ENCODE measurements around the gene DDX31.
A peak's percentile ranks its signal among the peaks of the same experiment; 100 is the strongest.

The DDX31 gene

DNA sequence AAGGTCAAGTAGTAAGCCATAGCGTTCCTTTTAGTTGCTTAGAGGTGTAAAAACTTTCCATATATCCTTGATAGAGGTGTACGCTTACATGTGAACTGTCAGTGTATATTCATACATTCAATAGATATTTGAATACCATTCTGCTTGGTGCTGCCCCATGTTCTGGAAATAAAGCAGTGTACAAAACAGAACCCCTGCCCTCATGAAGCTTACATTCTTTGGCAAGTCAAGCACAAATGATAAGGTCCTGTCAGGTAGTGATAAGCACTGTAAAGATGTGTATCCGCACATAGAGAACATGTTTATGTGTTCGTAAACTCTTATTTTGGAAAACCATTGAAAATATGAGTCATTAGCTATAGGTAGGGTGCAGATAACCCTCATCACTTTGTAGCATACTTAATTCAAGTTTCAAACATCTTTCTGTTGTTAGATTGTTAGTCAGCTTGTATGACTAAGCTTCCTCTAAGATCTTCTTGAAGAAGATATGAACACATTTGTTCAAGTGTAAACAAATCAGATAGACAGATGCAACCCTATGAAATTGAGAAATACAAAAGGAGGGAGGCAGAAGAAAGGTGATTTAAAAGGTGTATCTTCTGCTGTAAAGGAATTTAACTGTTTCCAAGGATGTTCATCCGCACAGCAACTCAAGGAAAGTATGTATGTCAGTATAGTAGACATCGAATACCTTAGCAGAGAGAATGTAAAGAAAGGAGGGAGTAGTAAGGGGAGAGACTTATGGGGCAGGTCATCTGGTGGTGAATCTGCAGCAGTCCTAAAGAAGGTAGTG lies 2.0 kb upstream of the DDX31 start:
- no peak for DNase-seq

DNA sequence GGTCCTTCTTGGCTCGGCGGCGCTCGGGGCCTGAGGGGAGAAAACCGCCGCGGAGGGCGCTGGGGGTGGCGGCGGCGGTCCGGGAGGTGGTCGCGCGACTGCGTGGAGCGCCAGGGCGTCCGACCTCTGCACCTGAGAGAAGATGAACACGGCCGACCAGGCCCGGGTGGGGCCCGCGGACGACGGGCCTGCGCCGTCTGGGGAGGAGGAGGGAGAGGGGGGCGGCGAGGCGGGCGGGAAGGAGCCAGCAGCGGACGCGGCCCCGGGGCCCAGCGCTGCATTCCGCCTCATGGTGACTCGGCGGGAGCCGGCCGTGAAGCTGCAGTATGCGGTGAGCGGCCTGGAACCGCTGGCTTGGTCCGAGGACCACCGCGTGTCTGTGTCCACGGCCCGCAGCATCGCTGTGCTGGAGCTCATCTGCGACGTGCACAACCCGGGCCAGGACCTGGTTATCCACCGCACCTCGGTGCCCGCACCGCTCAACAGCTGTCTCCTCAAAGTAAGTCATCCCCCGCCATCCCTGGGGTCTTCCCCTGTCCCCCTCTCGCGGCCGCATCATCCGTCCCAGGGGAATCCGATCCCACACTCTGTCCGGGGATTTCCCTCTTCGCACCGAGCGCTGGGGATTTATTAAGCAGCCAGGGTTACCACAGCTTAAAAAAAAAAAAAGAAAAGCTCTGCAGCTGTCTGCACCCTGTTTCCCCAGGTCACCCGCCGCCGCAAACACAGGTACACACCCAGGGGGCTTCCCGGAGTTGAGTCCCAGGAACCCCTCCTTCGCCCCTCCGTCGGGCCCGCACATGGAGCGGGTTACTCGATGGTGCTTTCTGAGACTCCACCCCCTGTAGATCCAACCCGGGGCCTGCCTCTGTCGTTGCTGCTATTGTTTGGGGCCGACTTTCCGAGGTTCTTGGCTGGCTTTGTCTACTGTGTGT lies 941 bp upstream of the DDX31 start, which contains the start of gene GTF3C4:
GTF3C4 (plus strand) TSS at position 8 of the 935 bp plus-strand sequence; CDS start at position 143, 135 bp downstream.
- peak; percentile 17 for DNase-seq

DNA sequence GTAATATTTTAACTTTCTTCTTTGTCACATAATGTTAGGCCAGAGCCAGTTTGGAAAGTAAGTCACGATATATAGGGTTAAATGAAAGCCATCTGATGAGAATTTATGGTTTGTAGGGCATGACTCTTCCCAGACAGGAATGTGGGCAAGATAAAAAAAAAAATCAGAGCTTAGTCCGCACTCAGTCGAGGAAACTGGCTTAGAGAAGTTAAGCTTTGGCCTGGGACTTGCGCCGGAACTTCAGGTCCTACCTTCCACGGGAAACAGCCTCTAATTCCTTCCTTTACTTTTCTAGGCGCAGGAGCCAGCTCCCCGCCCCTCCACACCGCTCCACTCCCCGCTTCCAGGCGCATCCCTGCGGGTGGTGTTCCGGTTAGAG lies 475 bp downstream of the DDX31 start:
- no peak for DNase-seq

- no peak for DNase-seq
Observed at GRCh38 chr9:132663851-132664250, 5.9 kb downstream of the DDX31 start.

- DNase-seq: no peak
Observed at GRCh38 chr9:132663117-132663516, 6.7 kb downstream of the DDX31 start.

DNA sequence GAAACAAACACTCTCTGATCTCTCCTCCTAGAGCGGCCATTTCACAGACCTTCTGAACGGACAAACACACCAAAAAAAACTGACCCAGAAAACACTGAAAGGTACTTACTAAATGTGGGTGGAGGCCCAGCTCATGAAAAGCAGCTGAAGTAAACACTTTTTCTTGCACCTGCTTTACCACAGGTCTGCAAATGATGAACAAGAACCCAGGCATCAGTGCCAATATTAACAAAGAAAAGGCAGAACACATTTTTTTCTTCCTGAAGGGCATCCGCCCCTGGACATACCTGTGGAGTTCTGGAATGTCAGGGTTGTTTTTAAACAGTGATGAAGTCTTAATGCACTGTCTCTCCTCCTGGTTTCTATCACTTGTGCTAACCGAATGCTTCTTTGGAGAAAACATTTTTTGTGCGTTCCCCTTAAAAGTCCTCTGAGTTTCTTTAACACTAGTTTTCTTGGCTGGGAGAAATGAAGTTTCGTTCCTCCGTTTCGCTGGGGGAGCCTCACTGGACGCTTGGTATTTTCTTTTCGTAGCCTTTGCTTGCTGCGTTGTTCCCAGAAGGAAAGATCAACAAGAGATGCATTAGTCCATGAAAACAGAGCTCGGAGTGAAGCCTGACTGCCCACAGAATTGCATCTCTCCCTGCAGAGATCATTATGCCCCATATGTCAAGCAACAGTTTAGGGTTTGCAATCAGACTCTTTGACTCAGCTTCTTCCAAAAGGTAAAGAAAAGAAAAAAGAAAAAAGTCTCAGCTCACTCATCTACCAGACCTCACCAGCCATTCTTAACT lies 7.4 kb downstream of the DDX31 start:
- no peak for DNase-seq

DNA sequence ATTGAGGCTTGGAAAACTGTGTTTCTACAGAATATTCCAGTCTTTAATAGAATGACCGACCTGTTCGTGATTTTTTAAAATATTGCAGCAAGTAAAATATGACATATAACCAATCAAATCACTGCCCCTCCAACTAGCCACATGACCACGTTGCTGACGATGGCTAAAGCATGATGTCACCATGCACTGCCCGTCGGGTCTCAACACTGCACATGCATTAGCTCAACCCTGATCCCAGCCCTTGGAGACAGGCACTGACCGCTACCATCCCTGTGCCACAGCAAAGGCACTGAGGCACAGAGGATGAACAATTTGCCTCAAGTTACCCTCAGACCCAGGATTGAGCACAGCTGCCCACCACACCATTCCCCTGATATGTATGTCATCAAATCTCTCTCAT lies 13.5 kb downstream of the DDX31 start:
- DNase-seq: no peak

DNA sequence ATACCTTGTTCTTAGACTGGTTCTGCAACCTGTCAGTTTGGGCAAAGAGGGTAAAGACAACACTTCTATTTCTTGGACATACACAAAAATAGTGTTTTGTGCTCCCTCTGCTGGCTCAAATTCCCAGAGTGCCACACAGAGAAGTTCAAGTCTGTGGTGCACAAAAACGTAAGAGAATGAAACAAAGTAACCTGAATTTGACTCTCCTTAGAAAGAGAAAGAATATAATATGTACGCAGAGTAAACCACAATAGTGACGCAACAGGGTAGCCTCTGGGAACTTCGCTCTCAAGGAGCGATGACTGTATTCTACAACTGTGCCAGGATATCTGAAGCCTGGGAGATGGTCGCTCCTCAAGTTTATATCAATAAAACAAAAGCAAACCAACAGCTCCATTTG lies 18.5 kb downstream of the DDX31 start:
- DNase-seq: no peak

DNA sequence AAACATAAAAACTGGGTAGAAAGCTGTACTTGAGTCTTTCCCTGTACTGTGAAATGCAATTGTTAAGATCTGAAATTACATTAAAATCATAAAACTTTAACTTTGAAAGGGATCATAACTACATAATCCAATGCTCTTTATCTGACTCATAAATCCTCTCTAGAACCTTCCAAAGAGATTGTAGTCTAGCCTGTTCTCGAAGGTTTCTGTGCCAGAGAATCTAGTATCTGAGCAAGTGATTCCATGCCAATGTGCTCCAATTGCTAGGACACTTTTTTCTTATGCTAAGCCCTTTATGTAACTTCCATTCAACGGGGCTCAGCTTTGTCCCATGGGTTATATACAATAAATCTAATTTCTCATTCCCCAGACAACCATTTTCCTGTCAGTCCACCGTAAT lies 21.1 kb downstream of the DDX31 start:
- no peak for DNase-seq

DNA sequence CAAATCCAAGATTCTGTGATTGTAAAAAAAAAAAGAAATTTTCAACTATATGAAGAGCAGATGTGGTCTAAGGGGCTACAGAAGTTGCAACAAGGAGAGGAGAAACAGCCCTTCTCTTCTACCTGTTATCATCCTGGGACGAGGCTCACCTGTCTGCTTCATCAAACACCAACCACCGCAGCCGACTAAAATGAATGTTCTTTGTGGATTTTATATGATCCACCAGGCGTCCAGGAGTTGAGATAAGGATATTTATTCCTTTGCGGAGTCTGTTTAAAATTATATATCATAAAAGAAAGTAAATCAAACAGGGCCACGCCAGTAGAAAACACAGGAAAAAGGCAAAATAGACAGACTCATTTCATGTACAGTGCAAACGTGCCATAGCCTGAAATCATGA lies 21.5 kb downstream of the DDX31 start:
- no peak for DNase-seq

GRCh38 chr9:132647806-132648205 lies 22.0 kb downstream of the DDX31 start:
- no peak for DNase-seq

DNA sequence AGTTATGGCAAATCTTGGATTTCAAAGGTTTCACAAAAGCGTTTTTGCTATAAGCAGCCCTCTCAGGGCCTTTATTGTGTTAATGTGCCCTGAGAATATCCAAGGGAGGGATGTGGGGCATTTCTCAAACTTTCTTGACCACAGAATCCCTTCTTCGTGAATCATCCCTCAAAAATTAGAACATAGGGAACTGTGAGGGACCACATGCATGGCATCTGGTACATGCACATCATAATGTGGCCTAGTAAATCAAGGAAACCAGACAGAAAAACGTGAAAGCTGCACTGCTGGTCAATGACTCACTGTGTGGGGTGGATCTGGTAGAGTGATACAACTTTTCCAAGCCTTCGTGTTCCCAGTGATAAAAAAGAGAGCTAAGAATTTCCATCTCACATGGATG lies 22.4 kb downstream of the DDX31 start:
- no peak for DNase-seq

DNA sequence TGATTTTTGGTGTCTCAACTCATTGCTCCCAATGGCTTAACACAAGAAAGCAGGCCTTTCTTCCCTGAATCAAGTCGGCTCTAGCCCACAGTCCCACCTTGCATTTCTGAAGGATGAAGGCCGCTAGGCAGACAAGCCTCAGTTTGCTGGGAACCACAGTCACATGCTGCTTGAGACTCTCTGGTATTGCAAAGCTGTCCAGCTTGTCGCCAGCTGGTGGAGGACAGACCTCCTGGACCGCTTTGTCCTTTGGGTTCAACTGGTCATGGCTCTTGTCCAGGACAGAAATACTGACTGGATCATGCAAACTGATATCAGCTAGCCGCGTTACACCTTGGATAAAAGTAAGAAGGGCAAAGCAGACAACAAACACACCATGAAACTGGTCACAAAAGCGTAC lies 23.1 kb downstream of the DDX31 start:
- DNase-seq: no peak

- DNase-seq: no peak
Observed at GRCh38 chr9:132645711-132646110, 24.1 kb downstream of the DDX31 start.

DNA sequence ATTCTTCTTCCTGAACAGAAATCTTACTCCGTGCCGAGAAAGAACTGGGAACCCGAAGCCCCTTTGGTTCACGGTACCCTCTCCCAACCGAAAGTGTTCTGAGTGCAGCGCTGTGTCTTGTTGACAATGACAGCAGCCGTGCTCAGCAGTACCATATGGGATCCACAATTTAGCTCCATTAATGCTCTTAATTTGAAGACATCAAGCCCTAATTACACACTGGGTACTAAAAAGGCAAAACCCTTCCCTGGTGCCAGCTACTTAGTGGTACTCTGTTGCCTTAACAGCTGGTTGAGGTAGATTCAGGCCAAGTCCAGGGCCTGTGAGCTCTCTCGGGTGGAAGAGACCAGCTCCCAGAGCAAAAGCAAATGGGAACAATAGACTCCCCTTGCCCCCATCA lies 24.5 kb downstream of the DDX31 start:
- DNase-seq: no peak

DNA sequence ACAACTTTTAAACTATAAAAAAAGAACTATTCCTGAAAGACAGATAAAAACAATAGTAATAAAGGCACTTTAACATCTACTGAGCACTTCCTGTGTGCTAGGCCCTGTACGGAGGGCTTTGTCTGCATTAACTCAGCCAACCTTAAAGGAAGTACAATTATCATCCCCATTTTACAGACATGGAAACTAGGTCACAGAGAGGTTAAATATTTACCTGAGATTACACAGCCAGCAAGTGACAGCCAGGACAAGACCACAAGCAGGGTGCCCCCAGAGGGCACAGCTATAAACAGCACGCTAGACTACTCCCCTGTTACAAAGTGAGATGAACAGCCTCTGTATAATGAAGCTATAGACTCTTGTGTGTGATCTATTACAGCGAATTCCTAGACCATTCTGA lies 25.5 kb downstream of the DDX31 start:
- DNase-seq: no peak

- DNase-seq: no peak
Observed at GRCh38 chr9:132641216-132641615, 28.6 kb downstream of the DDX31 start.

DNA sequence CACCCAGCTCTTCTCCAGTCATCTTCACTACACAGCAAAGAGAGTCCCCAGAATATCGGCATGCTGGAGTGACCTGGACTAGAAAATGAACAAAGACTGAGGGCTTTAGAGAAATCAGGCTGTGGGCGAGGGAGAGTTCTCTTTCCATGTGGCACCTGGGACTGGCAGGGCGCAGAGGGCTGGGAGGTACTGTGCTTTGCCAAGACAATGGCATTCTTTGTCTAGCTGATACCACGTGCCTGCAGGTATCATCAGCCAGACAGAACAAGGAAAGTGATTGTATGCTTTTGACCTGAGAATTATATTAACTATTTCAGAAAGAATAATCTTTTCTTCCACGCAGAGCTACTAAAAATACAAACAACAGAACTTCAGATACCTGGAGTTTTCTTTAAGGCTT lies 30.5 kb downstream of the DDX31 start:
- no peak for DNase-seq

DNA sequence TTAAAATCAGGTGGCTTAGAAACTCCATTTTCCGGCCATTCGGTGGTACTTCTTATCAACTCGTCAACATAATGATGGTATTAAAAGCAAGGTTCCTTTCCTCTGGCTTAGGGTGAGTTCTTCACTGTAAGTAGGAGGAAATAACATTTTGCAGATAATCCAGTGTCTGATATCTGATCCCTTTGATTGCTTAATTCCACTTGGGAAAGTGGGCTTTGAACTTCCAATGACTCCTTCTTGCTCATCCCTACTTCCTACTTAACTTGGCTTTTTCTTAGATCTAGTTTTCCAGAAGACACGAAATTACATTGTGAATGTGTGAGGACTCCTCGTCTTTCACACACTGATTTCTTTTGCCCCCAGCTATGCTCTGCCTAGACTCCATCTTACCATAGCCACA lies 31.5 kb downstream of the DDX31 start:
- DNase-seq: no peak

DNA sequence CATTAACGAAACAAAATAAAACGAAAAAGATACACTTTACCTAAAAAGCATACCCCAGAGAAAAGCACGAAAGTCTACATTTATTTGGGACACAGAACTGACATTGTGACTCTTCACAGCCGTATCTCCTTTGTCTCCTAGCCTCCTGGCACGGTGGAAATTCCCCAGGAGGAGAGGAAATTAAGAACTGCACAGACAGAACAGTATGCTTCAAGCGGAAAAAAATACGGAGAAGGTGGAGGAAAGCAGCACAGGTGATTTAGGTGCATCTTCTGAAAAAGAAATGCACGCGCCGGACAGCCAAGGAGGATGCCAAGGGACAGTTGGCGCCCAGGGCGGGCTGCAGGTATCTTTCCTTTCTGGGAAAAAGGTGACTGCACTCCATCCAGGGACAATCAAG lies 32.0 kb downstream of the DDX31 start:
- DNase-seq: no peak

GRCh38 chr9:132637351-132637750 lies 32.4 kb downstream of the DDX31 start:
- no peak for DNase-seq

- DNase-seq: no peak
Observed at GRCh38 chr9:132634327-132634726, 35.5 kb downstream of the DDX31 start.

GRCh38 chr9:132632413-132633129 lies 37.2 kb downstream of the DDX31 start:
- DNase-seq: no peak

Data from activated T-cell treated with anti-CD3 and anti-CD28 coated beads for 4 hours (primary cell).